HepG2 (cell line): ENCODE results near the gene CD4. TPM values are rescaled to one million over a fixed set of nuclear protein-coding genes. Genes with fewer than 3 reads are reported as not detected.

Experiments
- ATF7-NPFF ChIP-seq: sonication (generic); formaldehyde crosslinking; IDR thresholded peaks from 2 replicates; pipeline ENCODE4 v1.8.1; 2023; ENCODE audit warnings: mild to moderate bottlenecking, low read depth, missing genetic modification reagents, moderate library complexity
- BRCA1 ChIP-seq: sonication (generic); formaldehyde crosslinking; IDR thresholded peaks from 2 replicates; pipeline ENCODE4 v1.4.0; 2020; ENCODE audit warnings: missing genetic modification reagents
- CEBPG ChIP-seq: IDR thresholded peaks from 2 replicates; pipeline ENCODE4 v1.6.1; 2016
- ESRRA ChIP-seq: sonication (generic); formaldehyde crosslinking; IDR thresholded peaks from 2 replicates; pipeline ENCODE4 v1.5.1; 2020; ENCODE audit warnings: mild to moderate bottlenecking, low read depth, missing genetic modification reagents
- HES4 ChIP-seq: sonication (generic); formaldehyde crosslinking; IDR thresholded peaks from 2 replicates; pipeline ENCODE4 v1.9.0; 2021; ENCODE audit warnings: mild to moderate bottlenecking, missing genetic modification reagents, borderline replicate concordance
- HOXA5 ChIP-seq: sonication (generic); formaldehyde crosslinking; IDR thresholded peaks from 2 replicates; pipeline ENCODE4 v1.4.0; 2020; ENCODE audit warnings: missing genetic modification reagents
- KDM6A ChIP-seq: IDR thresholded peaks from 2 replicates; pipeline ENCODE4 v1.6.1; 2016; ENCODE audit warnings: low read depth
- KLF12 ChIP-seq: sonication (generic); formaldehyde crosslinking; IDR thresholded peaks from 2 replicates; pipeline ENCODE4 v1.4.0; 2020; ENCODE audit warnings: missing genetic modification reagents, borderline replicate concordance
- MATR3 ChIP-seq: sonication (generic); formaldehyde crosslinking; IDR thresholded peaks from 2 replicates; pipeline ENCODE4 v1.4.0; 2020; ENCODE audit warnings: missing genetic modification reagents
- MYC ChIP-seq: sonication (generic); formaldehyde crosslinking; IDR thresholded peaks from 2 replicates; pipeline ENCODE4 v1.9.0; 2021; ENCODE audit warnings: missing genetic modification reagents, borderline replicate concordance
- NFKBIZ ChIP-seq: IDR thresholded peaks from 2 replicates; pipeline ENCODE4 v1.6.1; 2018; ENCODE audit warnings: missing genetic modification reagents, missing compliant biosample characterization
- NR2F1 ChIP-seq, 2 experiments: fragments of 450-650 bp in 1 of 2; formaldehyde crosslinking in 1 of 2; IDR thresholded peaks; 2 replicates each; pipeline versions ENCODE4 v1.5.0 to v1.6.1; 2016 to 2020; ENCODE audit warnings: mild to moderate bottlenecking in 1 of 2, missing compliant biosample characterization in 1 of 2, missing genetic modification reagents in 1 of 2, moderate library complexity in 1 of 2
- PHB2 ChIP-seq: fragments of 450-650 bp; IDR thresholded peaks from 2 replicates; pipeline ENCODE4 v1.6.1; 2018; ENCODE audit not compliant: partially characterized antibody
- PTBP1 ChIP-seq: fragments of 200-400 bp; formaldehyde crosslinking; IDR thresholded peaks from 2 replicates; pipeline ENCODE4 v1.6.1; 2018; ENCODE audit warnings: low read length, low read depth; ENCODE audit not compliant: poor library complexity, severe bottlenecking
- SOX6 ChIP-seq, 2 experiments: fragments of 450-650 bp in 1 of 2; sonication (generic) in 1 of 2; formaldehyde crosslinking in 1 of 2; IDR thresholded peaks; 2 replicates each; pipeline versions ENCODE4 v1.4.0 to v1.6.1; 2017 to 2020; ENCODE audit warnings: antibody characterized with exemption in 1 of 2, mild to moderate bottlenecking in 1 of 2, missing genetic modification reagents in 1 of 2
- SPEN ChIP-seq: sonication (generic); formaldehyde crosslinking; IDR thresholded peaks from 2 replicates; pipeline ENCODE4 v1.5.1; 2020; ENCODE audit warnings: low read depth, mild to moderate bottlenecking, missing genetic modification reagents
- TARDBP ChIP-seq: sonication (generic); formaldehyde crosslinking; IDR thresholded peaks from 2 replicates; pipeline ENCODE4 v1.8.0; 2022; ENCODE audit warnings: mild to moderate bottlenecking, missing genetic modification reagents
- TBX2 ChIP-seq: sonication (generic); formaldehyde crosslinking; IDR thresholded peaks from 2 replicates; pipeline ENCODE4 v1.5.0; 2020; ENCODE audit warnings: missing genetic modification reagents, mild to moderate bottlenecking, borderline replicate concordance
- TBX3 ChIP-seq: fragments of 450-650 bp; IDR thresholded peaks from 2 replicates; pipeline ENCODE4 v1.6.1; 2017; ENCODE audit warnings: antibody characterized with exemption, mild to moderate bottlenecking, inconsistent platforms, borderline replicate concordance
- ZFP1 ChIP-seq: IDR thresholded peaks from 2 replicates; pipeline ENCODE4 v1.6.1; 2016
- ZNF205 ChIP-seq: IDR thresholded peaks from 2 replicates; pipeline ENCODE4 v1.6.1; 2018; ENCODE audit warnings: missing biosample characterization, missing genetic modification reagents
- ZNF331 ChIP-seq: sonication (generic); formaldehyde crosslinking; IDR thresholded peaks from 2 replicates; pipeline ENCODE4 v1.4.0; 2020; ENCODE audit warnings: missing genetic modification reagents
- ZNF549 ChIP-seq: sonication (generic); formaldehyde crosslinking; IDR thresholded peaks from 2 replicates; pipeline ENCODE4 v1.5.0; 2020; ENCODE audit warnings: missing genetic modification reagents
- ZNF605 ChIP-seq: sonication (generic); formaldehyde crosslinking; IDR thresholded peaks from 2 replicates; pipeline ENCODE4 v1.8.0; 2022; ENCODE audit warnings: mild to moderate bottlenecking, missing genetic modification reagents
- ZSCAN29 ChIP-seq: sonication (generic); formaldehyde crosslinking; conservative IDR thresholded peaks from 2 replicates; pipeline ENCODE4 v1.4.0; 2020; ENCODE audit warnings: mild to moderate bottlenecking, missing genetic modification reagents
- polyA plus RNA-seq, 8 experiments: library from polyadenylated mRNA; depleted of rRNA in 3 of 8; stranded (reverse) in 7 of 8; unstranded in 1 of 8; fragments of >200 nt; fragmentation: Illumina TruSeq in 4 of 8; extraction: Trizol in 4 of 8; gene quantifications; 2 replicates each; pipeline versions ENCODE4 v1.2.1 to v1.2.3, GENCODE V29; 2011 to 2016; ENCODE audit warnings: low read depth in 4 of 8, missing spikeins in 1 of 8, mixed read lengths in 1 of 8; ENCODE audit not compliant: insufficient read depth in 1 of 8
- total RNA-seq, 5 experiments: library from RNA; depleted of rRNA; stranded (reverse); fragments of >200 nt; fragmentation: Illumina TruSeq; extraction: Trizol; gene quantifications; 2 replicates each; pipeline ENCODE4 v1.2.3, GENCODE V29; 2016; ENCODE audit warnings: low read depth in 1 of 5
- TF ChIP-seq, protein P1 (sequence below): sonication (generic); formaldehyde crosslinking; IDR thresholded peaks from 2 replicates; pipeline ENCODE4 v1.4.0; 2020; ENCODE audit warnings: missing genetic modification reagents

CD4 gene
- total and polyA plus RNA-seq, 2 of the 13 experiments (the other 11 are each of a cell fraction or from before 2014, with no cell fraction given): 0.07 to 0.95 TPM

DNA sequence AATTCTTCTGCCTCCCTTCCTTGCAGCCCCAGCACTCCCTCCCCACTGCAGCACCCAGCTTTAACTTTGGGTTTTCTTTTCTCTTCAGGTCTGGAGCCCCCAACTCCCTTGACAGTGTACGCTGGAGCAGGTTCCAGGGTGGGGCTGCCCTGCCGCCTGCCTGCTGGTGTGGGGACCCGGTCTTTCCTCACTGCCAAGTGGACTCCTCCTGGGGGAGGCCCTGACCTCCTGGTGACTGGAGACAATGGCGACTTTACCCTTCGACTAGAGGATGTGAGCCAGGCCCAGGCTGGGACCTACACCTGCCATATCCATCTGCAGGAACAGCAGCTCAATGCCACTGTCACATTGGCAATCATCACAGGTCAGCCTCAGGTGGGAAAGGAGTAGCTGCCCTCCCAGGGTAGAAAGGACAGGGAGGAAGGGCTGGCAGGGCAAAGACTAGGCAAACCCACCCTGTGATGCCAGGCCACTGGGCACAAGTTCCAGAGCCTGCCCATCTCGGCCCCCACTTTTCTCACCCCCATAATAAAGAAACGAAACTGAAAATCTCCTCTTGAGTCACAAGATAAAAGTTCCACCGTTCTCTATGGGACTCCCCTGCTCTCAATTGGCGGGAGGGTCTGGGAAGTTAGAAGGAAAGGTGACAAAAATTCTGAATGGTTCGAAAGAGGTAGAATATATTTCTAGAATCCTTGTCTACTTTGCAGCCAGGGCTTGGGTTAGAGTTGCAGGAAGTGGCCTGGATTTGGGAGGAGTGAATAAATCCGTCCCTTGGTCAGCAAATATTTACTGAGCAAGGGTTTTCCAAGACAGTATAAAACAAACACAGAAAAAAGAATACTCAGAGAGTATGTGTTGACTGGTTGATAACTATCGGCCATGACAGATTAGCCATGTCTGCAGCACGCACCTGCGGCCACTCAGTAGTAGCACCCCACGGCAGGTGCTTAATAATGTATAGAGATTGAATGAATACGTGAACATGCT, 13.8 kb upstream of the CD4 start (continued):
- TF ChIP-seq HES4 (CRISPR knock-in tag) (no peak), SPEN (CRISPR knock-in tag) (peak; percentile 22; the same call in 1 of the 2 replicates), ZNF605 (CRISPR knock-in tag) (no peak), HOXA5 (peak; percentile 53; the same call in 1 of the 2 replicates), KLF12 (CRISPR knock-in tag) (peak; percentile 58; the same call in 1 of the 2 replicates), ESRRA (peak; percentile 46; the same call in 1 of the 2 replicates), PHB2 (no peak), NFKBIZ (CRISPR knock-in tag) (0 out of 2 replicates have a peak, but pooled peaks have one; percentile 43), ATF7-NPFF (CRISPR knock-in tag) (no peak), PTBP1 (no peak), CEBPG (CRISPR knock-in tag) (peak; percentile 19; the same call in 1 of the 2 replicates), SOX6 (IDR thresholded peaks at IDR 0.05) (no peak), SOX6 (CRISPR knock-in tag; IDR thresholded peaks at IDR 0.05) (peak; percentile 76), BRCA1 (CRISPR knock-in tag) (0 out of 2 replicates have a peak, but pooled peaks have one; percentile 43), KDM6A (CRISPR knock-in tag) (no peak), ZNF205 (CRISPR knock-in tag) (peak; percentile 75; the same call in 1 of the 2 replicates), MATR3 (CRISPR knock-in tag) (no peak), TBX3 (no peak), ZNF331 (CRISPR knock-in tag) (peak; percentile 57; the same call in 1 of the 2 replicates), NR2F1 (CRISPR knock-in tag; IDR thresholded peaks at IDR 0.05) (no peak), ZSCAN29 (CRISPR knock-in tag) (0 out of 2 replicates have a peak, but pooled peaks have one; percentile 31), TARDBP (CRISPR knock-in tag) (peak; percentile 69; the same call in 1 of the 2 replicates), TBX2 (peak; percentile 57), ZNF549 (no peak), ZFP1 (CRISPR knock-in tag) (peak; percentile 48; the same call in 1 of the 2 replicates), MYC (CRISPR knock-in tag) (peak; percentile 17; the same call in 1 of the 2 replicates)
- TF ChIP-seq, protein P1, sequence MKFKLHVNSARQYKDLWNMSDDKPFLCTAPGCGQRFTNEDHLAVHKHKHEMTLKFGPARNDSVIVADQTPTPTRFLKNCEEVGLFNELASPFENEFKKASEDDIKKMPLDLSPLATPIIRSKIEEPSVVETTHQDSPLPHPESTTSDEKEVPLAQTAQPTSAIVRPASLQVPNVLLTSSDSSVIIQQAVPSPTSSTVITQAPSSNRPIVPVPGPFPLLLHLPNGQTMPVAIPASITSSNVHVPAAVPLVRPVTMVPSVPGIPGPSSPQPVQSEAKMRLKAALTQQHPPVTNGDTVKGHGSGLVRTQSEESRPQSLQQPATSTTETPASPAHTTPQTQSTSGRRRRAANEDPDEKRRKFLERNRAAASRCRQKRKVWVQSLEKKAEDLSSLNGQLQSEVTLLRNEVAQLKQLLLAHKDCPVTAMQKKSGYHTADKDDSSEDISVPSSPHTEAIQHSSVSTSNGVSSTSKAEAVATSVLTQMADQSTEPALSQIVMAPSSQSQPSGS (CRISPR knock-in tag): peak; percentile 70; the same call in 1 of the 2 replicates
